SK-N-SH (cell line): ENCODE measurements around the gene ATP2A2. TPM values are rescaled to one million over a fixed set of nuclear protein-coding genes. Genes with fewer than 3 reads are reported as not detected.

Experiments used
- CTCF ChIA-PET: fragments of 300-600, 350-600 bp; formaldehyde crosslinking; extraction: SDS; loops from one replicate; lab custom pipeline; 2021; lab: Yijun Ruan, JAX
- POLR2A ChIA-PET: fragments of 350-600 bp; sonication (Branson Sonifier 250); formaldehyde crosslinking; extraction: SDS; loops from one replicate; lab custom pipeline; 2020; ENCODE audit warnings: antibody characterized with exemption, inconsistent platforms; lab: Yijun Ruan, JAX
- DNase-seq: peaks from one replicate; pipeline ENCODE4 v3.0.0; 2012
- H2AFZ ChIP-seq: fragments of 200-600 bp; sonication (generic); 2 replicates; pipeline ENCODE4 v1.8.1; 2016; ENCODE audit warnings: antibody characterized with exemption, mild to moderate bottlenecking, low read depth
- H3F3A ChIP-seq: fragments of 200-600 bp; sonication (generic); replicated peaks from 2 replicates; pipeline ENCODE3; 2016; ENCODE audit warnings: antibody characterized with exemption, mild to moderate bottlenecking; ENCODE audit not compliant: insufficient read depth
- H3K27ac ChIP-seq, 2 experiments: fragments of 200-500 bp in 1 of 2; fragments of 200-600 bp in 1 of 2; sonication (Bioruptor generic) in 1 of 2; sonication (generic), shearing (Covaris generic) in 1 of 2; 2 replicates each; pipeline versions ENCODE4 v1.5.1 to v1.6.1; 2014 to 2016; ENCODE audit warnings: low read depth in 2 of 2, inconsistent platforms in 1 of 2, low read length in 1 of 2, mild to moderate bottlenecking in 1 of 2, mixed read lengths in 1 of 2
- H3K27me3 ChIP-seq: fragments of 200-600 bp; sonication (generic), shearing (Covaris generic); 2 replicates; pipeline ENCODE4 v1.6.1; 2016; ENCODE audit warnings: mixed run types; ENCODE audit not compliant: insufficient read depth
- H3K36me3 ChIP-seq, 2 experiments: fragments of 200-500 bp in 1 of 2; fragments of 200-600 bp in 1 of 2; sonication (Bioruptor generic) in 1 of 2; sonication (generic) in 1 of 2; replicated peaks in 1 of 2; 2 replicates each; pipeline versions ENCODE3 to v1.5.1; 2014 to 2016; ENCODE audit warnings: low read length in 1 of 2, mild to moderate bottlenecking in 1 of 2; ENCODE audit not compliant: insufficient read depth in 2 of 2, control insufficient read depth in 1 of 2
- H3K4me1 ChIP-seq, 2 experiments: fragments of 200-500 bp in 1 of 2; fragments of 200-600 bp in 1 of 2; sonication (Bioruptor generic) in 1 of 2; sonication (generic), shearing (Covaris generic) in 1 of 2; 2 replicates each; pipeline versions ENCODE4 v1.5.1 to v1.6.1; 2014 to 2016; ENCODE audit warnings: low read depth in 1 of 2, low read length in 1 of 2, mixed run types in 1 of 2; ENCODE audit not compliant: insufficient read depth in 2 of 2, control insufficient read depth in 1 of 2
- H3K4me2 ChIP-seq: fragments of 200-600 bp; sonication (generic), shearing (Covaris generic); 2 replicates; pipeline ENCODE4 v1.6.1; 2017; ENCODE audit warnings: mixed run types
- H3K4me3 ChIP-seq, 2 experiments: fragments of 200-500 bp in 1 of 2; fragments of 200-600 bp in 1 of 2; sonication (Bioruptor generic) in 1 of 2; sonication (generic), shearing (Covaris generic) in 1 of 2; 2 replicates each; pipeline versions ENCODE4 v1.5.1 to v1.8.1; 2014 to 2016; ENCODE audit warnings: low read depth in 2 of 2, inconsistent platforms in 1 of 2, low read length in 1 of 2, mild to moderate bottlenecking in 1 of 2, mixed read lengths in 1 of 2, moderate library complexity in 1 of 2
- H3K79me2 ChIP-seq: fragments of 200-600 bp; sonication (generic); 2 replicates; pipeline ENCODE4 v1.8.1; 2017; ENCODE audit warnings: mild to moderate bottlenecking; ENCODE audit not compliant: insufficient read depth
- H3K9ac ChIP-seq: fragments of 200-600 bp; sonication (generic); 2 replicates; pipeline ENCODE4 v1.6.1; 2017; ENCODE audit warnings: mixed run types
- H3K9me2 ChIP-seq: fragments of 200-600 bp; sonication (generic); 2 replicates; pipeline ENCODE4 v1.6.1; 2017; ENCODE audit warnings: mixed run types
- H3K9me3 ChIP-seq: fragments of 200-600 bp; sonication (generic); 2 replicates; pipeline ENCODE4 v1.6.1; 2017; ENCODE audit warnings: mixed run types, mild to moderate bottlenecking, moderate library complexity
- H4K20me1 ChIP-seq: fragments of 200-600 bp; sonication (generic); 2 replicates; pipeline ENCODE4 v1.6.1; 2017; ENCODE audit warnings: mild to moderate bottlenecking, mixed run types; ENCODE audit not compliant: insufficient read depth
- CHD2 ChIP-seq: fragments of 150-350 bp; IDR thresholded peaks from 2 replicates; pipeline ENCODE4 v1.6.1; 2018; ENCODE audit warnings: low read length; ENCODE audit not compliant: partially characterized antibody
- EP300 ChIP-seq, 2 experiments: IDR thresholded peaks; 2 replicates each; pipeline versions ENCODE4 v1.4.0 to v1.6.1; 2012; ENCODE audit warnings: borderline replicate concordance in 1 of 2, low read depth in 1 of 2, low read length in 1 of 2
- EZH2phosphoT487 ChIP-seq: fragments of 200-600 bp; sonication (generic); IDR thresholded peaks from 2 replicates; pipeline ENCODE4 v1.6.1; 2017; ENCODE audit warnings: low read depth, mixed run types, mild to moderate bottlenecking, antibody characterized with exemption, moderate library complexity, borderline replicate concordance
- FOSL2 ChIP-seq: IDR thresholded peaks from 2 replicates; pipeline ENCODE4 v1.4.0; 2012; ENCODE audit warnings: low read depth, mild to moderate bottlenecking, moderate library complexity, borderline replicate concordance
- FOXJ3 ChIP-seq: sonication (generic); formaldehyde crosslinking; IDR thresholded peaks from 2 replicates; pipeline ENCODE4 v1.5.1; 2020; ENCODE audit warnings: mild to moderate bottlenecking, missing genetic modification reagents
- GATA2 ChIP-seq: sonication (generic); formaldehyde crosslinking; IDR thresholded peaks from 2 replicates; pipeline ENCODE4 v1.5.0; 2020; ENCODE audit warnings: mild to moderate bottlenecking, missing genetic modification reagents
- MEF2A ChIP-seq: IDR thresholded peaks from 2 replicates; pipeline ENCODE4 v1.4.0; 2012; ENCODE audit warnings: low read depth, borderline replicate concordance
- MXI1 ChIP-seq: IDR thresholded peaks from 2 replicates; pipeline ENCODE4 v1.6.1; 2012; ENCODE audit warnings: mild to moderate bottlenecking, low read depth, low read length, improper control_type of control experiment
- NFIC ChIP-seq: IDR thresholded peaks from 2 replicates; pipeline ENCODE4 v1.4.0; 2012; ENCODE audit warnings: borderline replicate concordance
- NRF1 ChIP-seq: IDR thresholded peaks from 2 replicates; pipeline ENCODE4 v1.6.1; 2012; ENCODE audit warnings: low read depth, mild to moderate bottlenecking, low read length
- RFX5 ChIP-seq: IDR thresholded peaks from 2 replicates; pipeline ENCODE4 v1.6.1; 2012; ENCODE audit warnings: mild to moderate bottlenecking, improper control_type of control experiment, low read length
- RXRA ChIP-seq: IDR thresholded peaks from 2 replicates; pipeline ENCODE4 v1.4.0; 2012; ENCODE audit warnings: low read depth, mild to moderate bottlenecking, borderline replicate concordance
- SIN3A ChIP-seq: IDR thresholded peaks from 2 replicates; pipeline ENCODE4 v1.6.1; 2012; ENCODE audit warnings: low read depth, mild to moderate bottlenecking, low read length, moderate library complexity, borderline replicate concordance
- TAF1 ChIP-seq: IDR thresholded peaks from 2 replicates; pipeline ENCODE4 v1.6.1; 2012; ENCODE audit warnings: low read depth, mild to moderate bottlenecking, low read length, moderate library complexity, borderline replicate concordance
- YY1 ChIP-seq: IDR thresholded peaks from 2 replicates; pipeline ENCODE4 v1.4.0; 2012; ENCODE audit warnings: low read depth, mild to moderate bottlenecking
- WGBS: methylation state at CpG from one replicate; pipeline ENCODE4 v1.1.6; 2017; ENCODE audit warnings: low lambda C conversion rate; 5-methylcytosine and 5-hydroxymethylcytosine counted together
- polyA plus RNA-seq, 3 experiments: library from polyadenylated mRNA; depleted of rRNA; stranded (reverse); fragments of >200 nt; gene quantifications; 2 replicates each; pipeline ENCODE4 v1.2.3, GENCODE V29; 2012
- TF ChIP-seq, protein P1 (sequence below): IDR thresholded peaks from 2 replicates; pipeline ENCODE4; 2012
- TF ChIP-seq, protein P2 (sequence below): IDR thresholded peaks from 2 replicates; pipeline ENCODE4 v1.4.0; 2012; ENCODE audit warnings: low read depth
- TF ChIP-seq, protein P3 (sequence below): IDR thresholded peaks from 2 replicates; pipeline ENCODE4 v1.4.0; 2012; ENCODE audit warnings: low read depth, borderline replicate concordance
- TF ChIP-seq, protein P4 (sequence below): fragments of 150-350 bp; IDR thresholded peaks from 2 replicates; pipeline ENCODE4 v1.6.1; 2016; ENCODE audit warnings: mild to moderate bottlenecking, low read depth, low read length

ATP2A2 gene
- polyA plus RNA-seq, 1 of the 3 experiments (the other 2 are of a cell fraction), result 120 TPM

DNA sequence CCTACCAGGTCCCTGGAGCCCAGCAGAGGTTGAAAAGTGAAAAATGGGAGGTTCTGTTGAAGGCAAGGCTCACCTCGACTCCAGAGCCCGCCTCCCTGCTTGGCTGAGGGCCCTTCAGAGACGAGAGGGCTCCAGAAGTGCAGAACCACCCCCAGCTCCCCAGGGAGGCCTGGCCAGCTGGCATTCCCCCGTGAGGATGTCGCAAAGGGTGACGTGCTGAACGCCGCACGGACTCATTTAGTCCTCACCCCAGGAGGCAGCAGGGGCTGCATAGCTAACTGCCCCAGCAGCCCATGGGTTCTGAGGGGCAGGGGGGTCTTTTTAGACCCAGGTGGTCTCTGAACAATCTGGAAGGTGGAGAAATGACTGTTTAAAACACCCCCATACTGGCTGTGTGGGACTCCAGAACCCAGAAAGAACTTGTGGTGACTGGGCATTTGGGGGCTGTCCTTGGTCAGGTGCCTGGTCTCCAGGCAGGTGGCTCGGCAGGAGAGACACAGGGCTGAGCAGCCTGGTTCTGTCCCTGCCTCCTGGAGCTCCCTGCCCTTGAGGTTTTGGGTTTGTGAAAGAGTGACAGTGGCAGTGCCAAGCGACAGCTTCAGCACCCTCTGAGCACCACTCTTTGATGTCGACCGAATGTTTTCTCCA is 90.5 kb downstream of the ATP2A2 start:
- Histone ChIP-seq H3K9me2 (no peaks in the 10 kb centered on the region), H3K4me3 (no peak overlapping the region), H3K79me2 (no peaks in the 10 kb centered on the region), H3K9me3 (no peaks in the 10 kb centered on the region), H3F3A (no peaks in the 10 kb centered on the region), H3K27me3 (no peaks in the 10 kb centered on the region), H2AFZ (no peak overlapping the region), H3K4me1 (peaks cover 0 to 13% of the 10 kb centered on the region in 2 experiments; a peak in 1 of 4 replicates), H4K20me1 (no peaks in the 10 kb centered on the region), H3K27ac (no peak overlapping the region), H3K36me3 (peaks cover 18 to 54% of the 10 kb centered on the region in 2 experiments), H3K4me2 (no peak overlapping the region), H3K9ac (no peak overlapping the region)
- 87% methylated on average over 10 of the region's 13 CpGs for WGBS
- ChIA-PET CTCF (interaction anchor here (0.7 to 1.8 kb wide), 4 partner anchors 13 to 55 kb away, joined by 3 to 4 read pairs (median 3); no protein-coding TSS in a partner anchor), POLR2A (no interaction called here)
- TF ChIP-seq EP300 (IDR thresholded peaks at IDR 0.05; ENCODE audit: borderline replicate concordance in 1 of 2, low read depth in 1 of 2, low read length in 1 of 2) (no peak), GATA2 (CRISPR knock-in tag) (no peak), YY1 (no peak), SIN3A (no peak), CHD2 (no peak), EZH2phosphoT487 (no peak), MXI1 (no peak), FOXJ3 (no peak), FOSL2 (no peak), RXRA (no peak)
- TF ChIP-seq, protein P1, sequence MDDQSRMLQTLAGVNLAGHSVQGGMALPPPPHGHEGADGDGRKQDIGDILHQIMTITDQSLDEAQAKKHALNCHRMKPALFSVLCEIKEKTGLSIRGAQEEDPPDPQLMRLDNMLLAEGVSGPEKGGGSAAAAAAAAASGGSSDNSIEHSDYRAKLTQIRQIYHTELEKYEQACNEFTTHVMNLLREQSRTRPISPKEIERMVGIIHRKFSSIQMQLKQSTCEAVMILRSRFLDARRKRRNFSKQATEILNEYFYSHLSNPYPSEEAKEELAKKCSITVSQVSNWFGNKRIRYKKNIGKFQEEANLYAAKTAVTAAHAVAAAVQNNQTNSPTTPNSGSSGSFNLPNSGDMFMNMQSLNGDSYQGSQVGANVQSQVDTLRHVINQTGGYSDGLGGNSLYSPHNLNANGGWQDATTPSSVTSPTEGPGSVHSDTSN, result no peak
- TF ChIP-seq, protein P2, sequence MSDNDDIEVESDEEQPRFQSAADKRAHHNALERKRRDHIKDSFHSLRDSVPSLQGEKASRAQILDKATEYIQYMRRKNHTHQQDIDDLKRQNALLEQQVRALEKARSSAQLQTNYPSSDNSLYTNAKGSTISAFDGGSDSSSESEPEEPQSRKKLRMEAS, result no peak
- TF ChIP-seq, protein P3, sequence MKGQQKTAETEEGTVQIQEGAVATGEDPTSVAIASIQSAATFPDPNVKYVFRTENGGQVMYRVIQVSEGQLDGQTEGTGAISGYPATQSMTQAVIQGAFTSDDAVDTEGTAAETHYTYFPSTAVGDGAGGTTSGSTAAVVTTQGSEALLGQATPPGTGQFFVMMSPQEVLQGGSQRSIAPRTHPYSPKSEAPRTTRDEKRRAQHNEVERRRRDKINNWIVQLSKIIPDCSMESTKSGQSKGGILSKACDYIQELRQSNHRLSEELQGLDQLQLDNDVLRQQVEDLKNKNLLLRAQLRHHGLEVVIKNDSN, result no peak
- DNase-seq, result no peak

DNA sequence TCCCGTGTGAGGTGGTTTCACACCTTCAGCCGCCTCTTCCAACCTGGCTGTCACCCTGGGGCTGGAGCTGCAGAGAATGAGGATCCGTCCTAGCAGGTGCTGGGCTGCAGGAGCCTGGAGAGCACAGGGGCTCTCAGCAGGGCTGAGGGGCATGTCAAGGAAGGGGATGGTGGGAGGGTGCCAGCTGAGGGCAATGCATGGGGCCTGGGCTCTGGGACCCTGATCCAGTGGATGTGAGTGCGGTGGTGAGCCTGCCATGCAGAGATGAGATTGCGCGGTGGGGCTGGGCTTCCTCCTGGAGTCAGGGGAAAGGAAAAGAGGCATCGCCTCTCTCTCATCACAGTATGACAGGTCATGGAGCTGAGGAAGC is 91.0 kb downstream of the ATP2A2 start:
- no peak for DNase-seq
- no peaks in the 10 kb centered on the region for H3F3A ChIP-seq
- H3K9me3 ChIP-seq, result no peaks in the 10 kb centered on the region
- H3K4me1 ChIP-seq, result peaks cover 0 to 13% of the 10 kb centered on the region in 2 experiments; a peak in 1 of 4 replicates
- H3K27me3 ChIP-seq, result no peaks in the 10 kb centered on the region
- WGBS, result 97% methylated on average over 4 of the region's 7 CpGs
- ChIA-PET CTCF (interaction anchor here (1.4 to 1.8 kb wide), 2 partner anchors 20 to 40 kb away, joined by 3 to 4 read pairs; no protein-coding TSS in a partner anchor), POLR2A (no interaction called here)
- no peaks in the 10 kb centered on the region for H4K20me1 ChIP-seq
- peaks cover 19 to 54% of the 10 kb centered on the region in 2 experiments for H3K36me3 ChIP-seq
- no peak overlapping the region for H3K4me2 ChIP-seq
- H3K4me3 ChIP-seq, result no peak overlapping the region
- no peak overlapping the region for H2AFZ ChIP-seq
- no peak overlapping the region for H3K9ac ChIP-seq
- H3K9me2 ChIP-seq, result no peaks in the 10 kb centered on the region
- H3K27ac ChIP-seq, result no peak overlapping the region
- H3K79me2 ChIP-seq, result no peaks in the 10 kb centered on the region
- TF ChIP-seq MXI1 (no peak), RFX5 (no peak), MEF2A (no peak), NFIC (no peak), SIN3A (no peak), TAF1 (no peak), EZH2phosphoT487 (no peak), NRF1 (no peak)
- TF ChIP-seq, protein P4, sequence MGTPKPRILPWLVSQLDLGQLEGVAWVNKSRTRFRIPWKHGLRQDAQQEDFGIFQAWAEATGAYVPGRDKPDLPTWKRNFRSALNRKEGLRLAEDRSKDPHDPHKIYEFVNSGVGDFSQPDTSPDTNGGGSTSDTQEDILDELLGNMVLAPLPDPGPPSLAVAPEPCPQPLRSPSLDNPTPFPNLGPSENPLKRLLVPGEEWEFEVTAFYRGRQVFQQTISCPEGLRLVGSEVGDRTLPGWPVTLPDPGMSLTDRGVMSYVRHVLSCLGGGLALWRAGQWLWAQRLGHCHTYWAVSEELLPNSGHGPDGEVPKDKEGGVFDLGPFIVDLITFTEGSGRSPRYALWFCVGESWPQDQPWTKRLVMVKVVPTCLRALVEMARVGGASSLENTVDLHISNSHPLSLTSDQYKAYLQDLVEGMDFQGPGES, result no peak
- TF ChIP-seq, protein P1, result no peak
- TF ChIP-seq, protein P3, result no peak
